Measurements from ENCODE around the gene GTF2IRD1.

- TF ChIP-seq GTF2F1 (IDR thresholded peaks at IDR 0.05; ENCODE audit: low read length) (no peak), CC2D1A (CRISPR knock-in tag; IDR thresholded peaks at IDR 0.05) (no peak), ATF6 (CRISPR knock-in tag; conservative IDR thresholded peaks at IDR 0.05) (no peak), CTCF (CRISPR knock-in tag; IDR thresholded peaks at IDR 0.05) (no peak), BHLHE40 (IDR thresholded peaks at IDR 0.05; ENCODE audit: low read length) (no peak), ZNF772 (CRISPR knock-in tag; IDR thresholded peaks at IDR 0.05) (no peak), ZNF879 (CRISPR knock-in tag; IDR thresholded peaks at IDR 0.05) (no peak), ZFP36L1 (CRISPR knock-in tag; IDR thresholded peaks at IDR 0.05) (no peak), YY1 (IDR thresholded peaks at IDR 0.05; ENCODE audit: insufficient read depth, insufficient replicate concordance, low read depth, low read length) (no peak), U2AF1 (optimal IDR thresholded peaks at IDR 0.05; ENCODE audit: low read depth, low read length) (no peak)
Observed at GRCh38 chr7:74483402-74484336, 30.0 kb downstream of the GTF2IRD1 start.
